GM12878 (cell line): Measurements from ENCODE around the gene FOXG1. TPM values are rescaled to one million over a fixed set of nuclear protein-coding genes. Genes with fewer than 3 reads are reported as not detected.

Experiments used
- ATAC-seq: fragments of 200-7000 bp; cut with Tn5 transposase; 3 replicates; pipeline ENCODE4 v1.9.1; 2020; ENCODE audit warnings: mild to moderate bottlenecking, moderate library complexity
- BruUV-seq: library from RNA; stranded (reverse); fragments of 400-500 nt; replicated peaks from 2 replicates; lab custom pipeline; 2021; lab: Mats Ljungman, UMichigan
- CTCF ChIA-PET: fragments of 300-600 bp; sonication (Branson Sonifier 250); formaldehyde crosslinking; extraction: SDS; loops from one replicate; lab custom pipeline; 2021; ENCODE audit warnings: inconsistent platforms; lab: Yijun Ruan, JAX
- POLR2A ChIA-PET: fragments of 350-600 bp; formaldehyde crosslinking; extraction: SDS; loops from one replicate; lab custom pipeline; 2021; ENCODE audit warnings: inconsistent platforms; lab: Charles Lee
- RAD21 ChIA-PET: fragments of 300-600 bp; sonication (Branson Sonifier 250); formaldehyde crosslinking; loops from one replicate; lab custom pipeline; 2023; ENCODE audit warnings: antibody characterized with exemption; ENCODE audit not compliant: unreplicated experiment; lab: Charles Lee
- SMC1A ChIA-PET: fragments of 300-600 bp; sonication (Branson Sonifier 250); formaldehyde crosslinking; loops from one replicate; lab custom pipeline; 2023; ENCODE audit not compliant: unreplicated experiment, uncharacterized antibody; lab: Charles Lee
- DNase-seq: peaks from one replicate; pipeline ENCODE4 v3.0.0-alpha.2; 2011; ENCODE audit warnings: low read depth, low spot score
- FAIRE-seq: peaks from 3 replicates; lab custom pipeline; 2011; peaks lifted over from hg19 to GRCh38; lab: Jason Lieb, UNC
- H2AFZ ChIP-seq: 2 replicates; pipeline ENCODE4 v1.6.0; 2011; ENCODE audit warnings: low read depth, low read length, control low read depth; ENCODE audit not compliant: control insufficient read depth
- H3K27ac ChIP-seq: 2 replicates; pipeline ENCODE4 v1.5.1; 2011; ENCODE audit warnings: control low read depth; ENCODE audit not compliant: control insufficient read depth, insufficient read depth
- H3K27me3 ChIP-seq, 2 experiments: replicated peaks in 1 of 2; 2 replicates each; pipeline versions ENCODE4 v1.6.0 to v1.6.1; 2011; ENCODE audit warnings: low read length in 1 of 2; ENCODE audit not compliant: control insufficient read depth in 2 of 2, insufficient read depth in 2 of 2
- H3K36me3 ChIP-seq, 2 experiments: 2 replicates each; pipeline ENCODE4 v1.5.1; 2011; ENCODE audit warnings: low read length in 1 of 2; ENCODE audit not compliant: control insufficient read depth in 2 of 2, insufficient read depth in 2 of 2
- H3K4me1 ChIP-seq: 2 replicates; pipeline ENCODE4 v1.6.1; 2011; ENCODE audit warnings: mild to moderate bottlenecking, low read length, moderate library complexity, mixed read lengths; ENCODE audit not compliant: control insufficient read depth, insufficient read depth
- H3K4me2 ChIP-seq: 2 replicates; pipeline ENCODE4 v1.6.0; 2011; ENCODE audit warnings: control low read depth; ENCODE audit not compliant: control insufficient read depth, insufficient read depth
- H3K4me3 ChIP-seq: fragments of 200-600 bp; sonication (generic); 2 replicates; pipeline ENCODE4 v1.5.1; 2016
- H3K79me2 ChIP-seq: 2 replicates; pipeline ENCODE4 v1.6.0; 2011; ENCODE audit warnings: low read length; ENCODE audit not compliant: control insufficient read depth, insufficient read depth
- H3K9ac ChIP-seq: 2 replicates; pipeline ENCODE4 v1.8.0; 2011; ENCODE audit warnings: low read length, control low read depth, mixed read lengths; ENCODE audit not compliant: control insufficient read depth, insufficient read depth
- H3K9me3 ChIP-seq: replicated peaks from 3 replicates; pipeline ENCODE4 v1.5.1; 2011; ENCODE audit warnings: mild to moderate bottlenecking, low read length; ENCODE audit not compliant: control insufficient read depth, insufficient read depth
- H4K20me1 ChIP-seq: 2 replicates; pipeline ENCODE4 v1.6.0; 2011; ENCODE audit not compliant: control insufficient read depth, insufficient read depth
- USF2 ChIP-seq: IDR thresholded peaks from 2 replicates; pipeline ENCODE4 v1.6.1; 2011; ENCODE audit warnings: low read depth, low read length, improper control_type of control experiment, borderline replicate concordance
- ZNF24 ChIP-seq: fragments of 450-650 bp; IDR thresholded peaks from 2 replicates; pipeline ENCODE4 v1.6.1; 2017; ENCODE audit warnings: antibody characterized with exemption, mild to moderate bottlenecking
- WGBS: methylation state at CpG from one replicate; pipeline ENCODE4 v1.1.6; 2016; ENCODE audit warnings: low lambda C conversion rate; ENCODE audit not compliant: insufficient replicate concordance, insufficient coverage; ENCODE audit errors: missing lambda C conversion rate; 5-methylcytosine and 5-hydroxymethylcytosine counted together
- in situ Hi-C: fragments of 300-500 bp; cut with MboI; formaldehyde crosslinking; loops from 9 replicates; pipeline ENCODE4 v1.14.3; 2018; ENCODE audit warnings: mixed read lengths
- intact Hi-C: fragments of 100-400 bp; cut with micrococcal nuclease; formaldehyde crosslinking; loops from one replicate; pipeline ENCODE4 v1.14.2; 2022; ENCODE audit not compliant: unreplicated experiment
- polyA plus RNA-seq, 11 experiments: library from polyadenylated mRNA; depleted of rRNA in 4 of 11; unstranded in 6 of 11; stranded (reverse) in 5 of 11; fragments of >200 nt; fragmentation: Nextera tagmentation in 4 of 11; fragmentation: Illumina TruSeq in 1 of 11; extraction: Ambion mirVana in 4 of 11; extraction: Trizol in 1 of 11; gene quantifications; 1 replicate in 1 of 11; 2 replicates in 10 of 11; pipeline versions ENCODE4 v1.2.1 to v1.2.3, GENCODE V29; 2011 to 2016; ENCODE audit warnings: inconsistent platforms in 2 of 11, missing spikeins in 2 of 11, low read depth in 1 of 11
- total RNA-seq, 4 experiments: library from RNA; depleted of rRNA in 3 of 4; stranded (reverse); fragments of >200 nt in 3 of 4; fragmentation: Illumina TruSeq in 1 of 4; extraction: Trizol in 1 of 4; gene quantifications; 2 replicates each; pipeline versions ENCODE4 v1.2.1 to v1.2.3, GENCODE V29; 2013 to 2021
- TF ChIP-seq, protein P1 (sequence below): IDR thresholded peaks from 2 replicates; pipeline ENCODE4 v1.6.1; 2011; ENCODE audit warnings: mild to moderate bottlenecking, low read depth, low read length, moderate library complexity; ENCODE audit not compliant: insufficient replicate concordance
- TF ChIP-seq, protein P2 (sequence below), 3 experiments: IDR thresholded peaks in 2 of 3; conservative IDR thresholded peaks in 1 of 3; 2 replicates each; pipeline ENCODE4 v1.5.1; 2011; ENCODE audit warnings: low read depth in 3 of 3, low read length in 3 of 3, mild to moderate bottlenecking in 3 of 3, control low read depth in 2 of 3, moderate library complexity in 2 of 3, inconsistent platforms in 1 of 3, mixed read lengths in 1 of 3; ENCODE audit not compliant: control insufficient read depth in 2 of 3, insufficient read depth in 1 of 3; ENCODE audit errors: extremely low read depth in 1 of 3

FOXG1 gene
- total and polyA plus RNA-seq, 10 of the 15 experiments (the other 5 are each of a cell fraction or from before 2014, with no cell fraction given), result 0.04 to 0.44 (median 0.06) TPM; not detected in 1

DNA sequence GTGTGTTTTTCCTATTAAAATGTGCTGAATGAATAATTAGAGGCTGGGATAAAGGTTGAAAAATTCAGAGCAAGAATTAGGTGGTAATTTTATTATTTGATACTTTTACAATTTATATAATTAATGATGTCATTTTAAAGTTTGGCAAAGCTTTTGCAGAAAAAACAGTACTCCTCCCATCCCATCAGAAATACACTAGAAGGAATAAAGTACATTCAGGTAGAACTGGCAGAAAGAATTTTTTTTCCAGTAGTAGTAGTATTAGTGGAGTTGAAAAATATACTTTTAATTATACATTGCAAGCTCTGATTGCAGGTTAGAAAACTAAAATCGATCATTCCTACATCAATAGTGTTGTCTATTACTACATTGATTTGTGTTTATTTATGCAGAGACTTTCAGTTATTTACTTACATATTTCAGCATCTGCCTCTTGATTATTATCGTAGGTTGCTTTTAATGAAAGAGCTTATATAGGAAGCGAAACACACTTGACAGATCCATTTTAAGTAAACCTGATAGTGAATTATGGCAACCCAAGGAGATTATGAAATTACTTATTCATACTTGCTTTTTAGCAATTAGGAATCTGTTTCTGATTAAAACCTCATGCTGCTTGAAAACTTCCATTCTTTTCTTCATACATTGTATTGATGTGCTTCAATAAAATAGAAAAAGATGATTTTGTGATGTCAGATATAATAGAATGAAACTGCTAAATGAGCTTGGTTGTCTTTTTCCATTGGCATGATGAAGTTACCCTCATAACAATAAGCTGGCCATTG, 10.1 kb downstream of the FOXG1 start:
- RAD21 ChIA-PET, result no interaction called here
- in situ Hi-C loops, result no loop called here

More for the DNA sequence above, 10.1 kb downstream of the FOXG1 start:
- H3K36me3 ChIP-seq, result no peaks in the 10 kb centered on the region
- no peak for ATAC-seq
- CTCF ChIA-PET, result no interaction called here
- no peaks in the 10 kb centered on the region for H3K9me3 ChIP-seq
- H3K79me2 ChIP-seq, result no peaks in the 10 kb centered on the region
- BruUV-seq, result no TSS peak
- intact Hi-C loops, result no loop called here
- TF ChIP-seq, protein P1, sequence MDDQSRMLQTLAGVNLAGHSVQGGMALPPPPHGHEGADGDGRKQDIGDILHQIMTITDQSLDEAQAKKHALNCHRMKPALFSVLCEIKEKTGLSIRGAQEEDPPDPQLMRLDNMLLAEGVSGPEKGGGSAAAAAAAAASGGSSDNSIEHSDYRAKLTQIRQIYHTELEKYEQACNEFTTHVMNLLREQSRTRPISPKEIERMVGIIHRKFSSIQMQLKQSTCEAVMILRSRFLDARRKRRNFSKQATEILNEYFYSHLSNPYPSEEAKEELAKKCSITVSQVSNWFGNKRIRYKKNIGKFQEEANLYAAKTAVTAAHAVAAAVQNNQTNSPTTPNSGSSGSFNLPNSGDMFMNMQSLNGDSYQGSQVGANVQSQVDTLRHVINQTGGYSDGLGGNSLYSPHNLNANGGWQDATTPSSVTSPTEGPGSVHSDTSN, result no peak
- TF ChIP-seq USF2 (no peak), ZNF24 (no peak)
- TF ChIP-seq, protein P2, sequence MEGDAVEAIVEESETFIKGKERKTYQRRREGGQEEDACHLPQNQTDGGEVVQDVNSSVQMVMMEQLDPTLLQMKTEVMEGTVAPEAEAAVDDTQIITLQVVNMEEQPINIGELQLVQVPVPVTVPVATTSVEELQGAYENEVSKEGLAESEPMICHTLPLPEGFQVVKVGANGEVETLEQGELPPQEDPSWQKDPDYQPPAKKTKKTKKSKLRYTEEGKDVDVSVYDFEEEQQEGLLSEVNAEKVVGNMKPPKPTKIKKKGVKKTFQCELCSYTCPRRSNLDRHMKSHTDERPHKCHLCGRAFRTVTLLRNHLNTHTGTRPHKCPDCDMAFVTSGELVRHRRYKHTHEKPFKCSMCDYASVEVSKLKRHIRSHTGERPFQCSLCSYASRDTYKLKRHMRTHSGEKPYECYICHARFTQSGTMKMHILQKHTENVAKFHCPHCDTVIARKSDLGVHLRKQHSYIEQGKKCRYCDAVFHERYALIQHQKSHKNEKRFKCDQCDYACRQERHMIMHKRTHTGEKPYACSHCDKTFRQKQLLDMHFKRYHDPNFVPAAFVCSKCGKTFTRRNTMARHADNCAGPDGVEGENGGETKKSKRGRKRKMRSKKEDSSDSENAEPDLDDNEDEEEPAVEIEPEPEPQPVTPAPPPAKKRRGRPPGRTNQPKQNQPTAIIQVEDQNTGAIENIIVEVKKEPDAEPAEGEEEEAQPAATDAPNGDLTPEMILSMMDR (IDR thresholded peaks at IDR 0.05 in 2 of 3, conservative IDR thresholded peaks at IDR 0.05 in 1 of 3; ENCODE audit: control insufficient read depth in 2 of 3, extremely low read depth in 1 of 3, insufficient read depth in 1 of 3, low read depth in 3 of 3, low read length in 3 of 3), result no peak
- no peak overlapping the region for H3K4me3 ChIP-seq
- no peak overlapping the region for H2AFZ ChIP-seq
- no peak for FAIRE-seq
- POLR2A ChIA-PET, result no interaction called here
- H3K4me1 ChIP-seq, result no peaks in the 10 kb centered on the region
- 11% methylated on average over 3 of the region's 3 CpGs for WGBS
- H3K4me2 ChIP-seq, result no peak overlapping the region
- DNase-seq, result no peak
- no peaks in the 10 kb centered on the region for H4K20me1 ChIP-seq
- no peak overlapping the region for H3K9ac ChIP-seq
- no peak overlapping the region for H3K27ac ChIP-seq
- H3K27me3 ChIP-seq, result no peaks in the 10 kb centered on the region; a peak in 1 of 4 replicates
- SMC1A ChIA-PET, result no interaction called here
